ENCODE results near the gene CCDC117.
"Not testable (repeated sequence)": the region's sequence is repeated elsewhere in the genome, so short reads cannot be mapped to it uniquely, and the experiment has no call there.

CCDC117 gene

DNA sequence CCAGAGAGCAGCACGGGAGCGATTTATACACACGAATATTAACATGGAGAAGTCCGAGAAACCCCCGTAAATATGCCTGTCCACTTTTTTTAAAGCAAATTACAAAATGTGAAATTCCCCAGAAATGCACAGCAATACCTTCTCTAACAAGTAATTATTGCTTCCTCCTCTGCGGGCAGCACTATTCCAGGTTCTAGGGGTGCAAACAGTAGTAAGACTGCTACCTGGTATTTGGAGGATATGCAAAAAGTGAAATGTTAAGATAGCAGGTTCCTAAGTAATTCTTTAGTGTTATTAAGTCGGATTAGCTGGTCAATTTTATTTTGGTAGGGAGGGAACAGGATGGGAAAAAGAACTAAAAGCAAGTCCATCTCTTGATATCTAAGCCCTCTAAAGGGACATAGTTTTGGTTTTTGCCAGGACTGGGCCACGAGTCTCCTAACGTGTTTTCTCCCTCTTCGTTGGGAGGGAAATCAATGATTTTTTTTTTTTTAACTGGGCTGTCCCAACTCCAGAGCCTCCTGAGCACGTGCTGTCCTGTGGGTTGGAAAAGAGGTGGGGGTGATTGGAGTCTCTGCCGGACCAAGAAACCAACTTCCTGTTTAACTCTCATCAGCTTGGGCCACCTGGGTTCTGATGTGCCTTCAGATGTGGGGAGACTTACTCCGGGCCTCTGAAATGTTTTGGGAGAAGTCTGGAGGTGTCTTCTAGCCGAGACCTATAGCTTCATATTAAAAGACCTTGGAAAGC, 29.5 kb downstream of the CCDC117 start:
- DNase-seq (ENCODE audit: low spot score): no peak

DNA sequence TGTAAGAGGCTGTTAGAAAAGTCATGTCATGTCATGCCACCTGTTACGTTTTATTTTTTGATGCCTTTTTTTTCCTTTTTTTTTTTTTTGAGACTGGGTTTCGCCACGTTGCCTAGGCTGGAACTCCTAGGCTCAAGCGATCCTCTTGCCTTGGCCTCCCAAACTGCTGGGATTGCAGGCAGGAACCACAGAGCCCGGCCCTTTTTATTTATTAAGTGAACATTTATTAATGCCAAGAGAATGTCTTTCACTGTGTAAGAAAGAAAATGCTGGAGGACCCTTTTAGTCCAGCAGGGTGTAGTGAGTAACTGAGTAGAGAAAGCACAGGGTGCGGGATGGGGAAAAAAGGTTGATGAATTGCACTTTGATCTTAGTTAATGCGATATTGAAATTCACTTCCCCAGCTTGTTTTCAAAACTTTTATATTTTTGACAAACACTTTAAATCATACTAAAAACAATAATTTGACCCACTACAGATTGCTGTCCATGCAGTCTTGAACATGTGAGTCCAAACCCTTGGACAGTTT, 30.2 kb downstream of the CCDC117 start:
- no peak for DNase-seq (ENCODE audit: low spot score)

DNA sequence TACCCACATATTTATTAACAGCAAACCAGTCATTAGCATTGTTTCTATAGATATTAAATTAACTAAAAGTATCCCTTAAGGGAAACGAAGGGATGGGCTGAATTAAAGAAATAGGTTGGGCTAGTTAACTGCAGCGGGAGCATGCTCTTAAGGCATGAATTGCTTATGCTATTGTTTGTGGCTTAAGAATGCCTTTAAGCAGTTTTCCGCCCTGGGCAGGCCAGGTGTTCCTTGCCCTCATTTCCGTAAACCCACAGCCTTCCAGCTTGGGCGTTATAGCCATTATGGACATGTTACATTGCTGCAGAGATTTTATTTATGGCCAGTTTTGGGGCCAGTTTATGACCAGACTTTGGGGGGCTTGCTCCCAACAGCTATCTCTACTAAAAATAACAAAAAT, 32.9 kb downstream of the CCDC117 start:
- not testable (repeated sequence) for DNase-seq (ENCODE audit: low spot score)

DNA sequence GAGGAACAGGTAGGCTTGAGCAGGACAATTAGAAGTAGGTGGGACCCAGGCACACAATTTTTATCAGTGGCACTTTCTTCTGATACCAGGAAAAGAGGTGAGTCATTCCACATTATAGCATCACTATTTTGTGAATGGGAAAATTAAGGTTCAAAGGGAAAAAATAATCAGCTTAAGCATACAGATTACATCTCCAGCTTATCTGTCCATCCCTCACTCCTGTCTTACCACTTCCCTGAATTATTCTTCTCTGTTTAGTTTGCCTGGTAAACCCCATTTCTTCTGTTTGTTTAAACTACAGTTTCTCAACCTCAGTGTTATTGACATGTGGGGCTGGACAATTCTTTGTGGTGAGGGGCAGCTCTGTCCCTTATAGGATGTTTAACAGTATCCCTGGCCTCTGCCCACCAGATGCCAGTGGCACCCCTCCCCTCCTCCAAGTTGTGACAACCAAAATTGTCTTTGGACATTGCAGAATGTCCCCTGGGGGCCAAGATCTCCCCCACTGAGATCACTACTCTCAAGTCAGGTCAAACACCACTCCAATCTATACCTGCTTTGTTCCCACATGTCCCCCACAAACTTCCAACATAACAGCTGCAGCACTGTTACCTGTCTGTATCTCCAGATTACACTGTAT, 36.3 kb downstream of the CCDC117 start:
- no peak for DNase-seq (ENCODE audit: low spot score)

DNA sequence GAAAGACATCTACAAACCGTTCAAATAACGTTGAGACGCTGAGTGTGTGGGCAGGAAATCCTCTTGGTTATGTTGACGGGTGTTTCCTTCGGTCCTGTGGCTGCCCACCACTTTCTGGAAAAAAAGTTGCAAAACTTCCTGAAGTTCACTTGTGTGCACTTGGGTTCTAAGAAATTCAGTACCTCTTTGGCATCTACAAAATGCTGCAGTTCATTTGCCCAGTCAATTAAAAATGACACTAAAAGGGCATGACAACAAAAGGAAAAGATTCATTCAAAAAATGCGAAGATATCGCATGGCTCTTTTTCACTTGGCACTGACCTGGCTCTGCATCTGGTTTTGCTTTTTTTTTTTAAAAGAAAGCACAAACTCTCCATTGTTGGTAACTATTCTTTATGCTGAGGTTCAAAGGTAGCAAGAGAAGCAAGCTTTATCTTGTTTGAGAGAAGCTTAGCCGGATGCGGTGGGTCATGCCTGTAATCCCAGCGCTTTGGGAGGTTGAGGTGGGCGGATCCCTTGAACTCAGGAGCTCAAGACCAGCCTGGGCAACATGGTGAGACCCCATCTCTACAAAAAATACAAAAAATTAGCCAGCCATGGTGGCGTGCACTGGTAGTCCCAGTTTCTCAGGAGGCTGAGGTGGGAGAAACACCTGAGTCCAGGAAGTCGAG, 38.5 kb downstream of the CCDC117 start:
- no peak for DNase-seq (ENCODE audit: low spot score)

DNA sequence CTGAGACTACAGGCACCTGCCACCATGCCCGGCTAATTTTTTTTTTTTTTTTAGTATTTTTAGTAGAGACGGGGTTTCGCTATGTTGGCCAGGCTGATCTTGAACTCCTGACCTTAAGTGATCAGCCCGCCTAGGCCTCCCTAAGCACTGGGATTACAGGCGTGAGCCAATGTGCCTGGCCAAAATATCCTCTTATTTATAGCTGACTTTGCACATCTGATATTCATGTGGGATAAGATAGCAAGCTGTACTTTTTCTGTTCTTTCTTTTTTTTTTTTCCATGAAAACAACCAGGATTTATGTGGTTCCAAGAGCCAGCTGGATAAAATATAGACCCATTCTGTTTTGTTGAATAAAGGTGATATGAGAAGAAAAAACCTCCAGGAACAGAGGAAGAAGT, 40.0 kb downstream of the CCDC117 start:
- no peak for DNase-seq (ENCODE audit: low spot score)

DNA sequence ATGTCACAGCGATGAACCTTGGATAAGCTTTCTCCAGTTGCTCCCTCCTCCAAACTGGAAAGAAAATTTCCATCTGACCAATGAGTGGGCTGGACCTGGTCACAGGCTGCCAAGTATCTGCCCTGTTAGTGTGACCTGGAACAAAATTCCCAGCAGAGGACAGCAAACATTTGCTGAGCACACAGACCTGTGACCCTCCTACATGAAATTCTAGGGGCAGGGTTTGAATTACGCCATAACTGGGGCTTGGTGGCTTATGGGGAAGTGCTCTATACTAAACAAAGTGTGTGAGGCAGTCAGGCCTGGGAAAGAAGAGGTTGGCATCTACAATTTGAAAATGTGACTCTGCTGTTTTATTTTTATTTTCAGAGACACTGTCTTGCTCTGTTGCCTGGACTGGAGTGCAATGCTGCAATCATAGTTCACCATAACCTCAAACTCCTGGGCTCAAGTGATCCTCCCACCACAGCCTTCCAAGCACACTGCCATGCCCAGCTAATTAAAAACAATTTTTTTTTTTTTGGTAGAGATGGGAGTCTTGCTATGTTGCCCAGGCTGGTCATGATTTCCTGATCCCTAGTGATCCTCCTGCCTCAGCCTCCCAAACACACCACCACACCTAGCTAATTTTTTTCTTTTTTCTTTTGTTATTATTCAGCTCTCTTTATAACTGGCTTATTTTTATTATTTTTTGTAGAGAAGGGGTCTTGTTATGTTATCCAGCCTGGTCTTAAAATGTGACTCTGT, 41.5 kb downstream of the CCDC117 start:
- DNase-seq (ENCODE audit: low spot score): no peak

DNA sequence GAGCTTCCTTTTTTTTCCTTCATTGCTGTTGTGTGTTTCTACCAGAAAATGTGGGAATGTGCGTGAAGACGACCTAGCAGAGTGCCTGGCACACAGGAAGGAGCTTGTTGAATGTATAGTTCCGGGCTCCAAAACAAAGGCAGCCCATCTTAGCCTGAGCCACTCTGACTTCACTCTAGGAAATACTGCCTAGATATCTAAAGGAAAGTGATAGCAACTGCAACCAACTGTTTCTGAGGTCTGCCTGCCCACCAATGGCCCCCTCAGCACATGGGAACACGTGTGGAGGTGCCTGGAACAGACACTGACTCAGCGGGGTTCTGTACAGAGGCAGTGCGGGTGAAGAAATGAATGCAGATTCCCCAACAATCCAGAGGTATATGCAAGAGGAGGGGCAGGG, 42.6 kb downstream of the CCDC117 start:
- no peak for DNase-seq (ENCODE audit: low spot score)

DNA sequence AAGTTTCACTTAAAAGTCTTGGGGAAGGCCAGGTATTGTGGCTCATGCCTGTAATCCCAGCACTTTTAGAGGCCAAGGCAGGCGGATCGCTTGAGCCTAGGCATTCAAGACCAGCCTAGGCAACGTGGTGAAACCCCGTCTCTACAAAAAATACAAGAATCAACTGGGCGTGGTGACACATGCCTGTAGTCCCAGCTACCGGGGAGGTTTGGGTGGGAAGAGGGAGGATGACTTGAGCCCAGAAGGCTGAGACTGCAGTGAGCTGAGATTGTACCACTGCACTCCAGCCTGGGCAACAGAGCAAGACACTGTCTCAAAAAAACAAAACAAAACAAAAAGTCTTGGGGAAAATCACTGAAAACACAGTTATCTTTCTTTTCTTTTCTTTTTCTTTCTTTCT, 43.2 kb downstream of the CCDC117 start:
- DNase-seq (ENCODE audit: low spot score): no peak

DNA sequence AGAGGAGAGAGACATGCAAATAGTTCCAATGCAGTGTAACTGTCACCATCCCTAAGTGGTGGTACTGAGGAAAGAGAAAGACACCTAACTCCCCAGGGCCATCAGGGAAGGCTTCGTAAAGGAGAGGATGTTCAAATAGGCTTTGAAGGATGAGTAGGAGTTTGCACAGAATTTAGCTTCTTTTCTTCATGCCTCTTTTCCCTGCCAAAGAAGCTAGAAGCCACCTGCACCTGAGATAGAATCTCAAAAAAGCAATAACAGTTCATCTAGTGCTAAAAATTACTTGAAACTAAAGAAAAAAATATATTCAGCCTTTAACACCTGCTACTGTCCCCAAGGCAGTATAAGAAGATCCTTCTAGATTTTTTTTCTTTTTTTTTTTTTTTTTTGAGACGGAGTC, 44.6 kb downstream of the CCDC117 start:
- no peak for DNase-seq (ENCODE audit: low spot score)

DNA sequence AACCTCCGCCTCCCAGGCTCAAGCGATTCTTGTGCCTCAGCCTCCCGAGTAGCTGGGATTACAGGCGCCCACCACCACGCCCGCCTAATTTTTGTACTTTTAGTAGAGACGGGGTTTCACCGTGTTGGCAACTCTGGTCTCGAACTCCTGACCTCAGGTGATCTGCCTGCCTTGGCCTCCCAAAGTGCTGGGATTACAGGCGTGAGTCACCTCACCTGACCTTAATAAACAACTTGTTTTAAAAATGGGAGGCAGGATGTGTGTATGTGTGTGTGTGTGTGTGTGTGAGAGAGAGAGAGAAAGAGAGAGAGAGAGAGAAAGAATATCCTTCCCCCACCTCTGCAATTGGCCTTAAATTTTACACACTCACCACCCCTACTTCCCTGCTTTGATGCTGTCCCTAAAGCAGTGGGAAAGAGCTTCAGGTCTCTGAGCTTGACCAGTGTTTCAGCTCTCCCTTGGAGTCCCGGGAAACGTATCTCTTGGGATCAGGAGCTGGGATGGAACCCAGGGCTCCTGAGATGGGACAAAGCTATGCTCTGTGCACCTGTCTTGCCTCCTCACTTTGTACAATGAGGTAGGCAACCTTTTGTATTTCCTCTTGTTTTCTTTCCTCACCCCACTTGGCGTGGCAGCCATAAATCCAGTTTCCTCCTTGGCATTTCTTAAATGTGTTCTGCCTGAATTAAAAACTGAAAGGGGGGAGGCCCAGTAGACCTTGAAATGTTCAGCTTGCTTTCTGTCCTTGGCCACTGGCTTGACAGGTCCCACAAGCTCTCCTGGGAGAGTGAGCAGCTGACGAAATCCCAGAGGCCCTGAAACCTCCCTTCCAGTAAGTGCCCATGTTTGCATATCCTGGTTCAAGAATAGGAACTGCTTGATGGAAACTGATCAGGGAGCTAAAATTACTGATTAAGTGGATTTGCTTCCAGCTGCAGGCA, 45.7 kb downstream of the CCDC117 start:
- no peak for DNase-seq (ENCODE audit: low spot score)

DNA sequence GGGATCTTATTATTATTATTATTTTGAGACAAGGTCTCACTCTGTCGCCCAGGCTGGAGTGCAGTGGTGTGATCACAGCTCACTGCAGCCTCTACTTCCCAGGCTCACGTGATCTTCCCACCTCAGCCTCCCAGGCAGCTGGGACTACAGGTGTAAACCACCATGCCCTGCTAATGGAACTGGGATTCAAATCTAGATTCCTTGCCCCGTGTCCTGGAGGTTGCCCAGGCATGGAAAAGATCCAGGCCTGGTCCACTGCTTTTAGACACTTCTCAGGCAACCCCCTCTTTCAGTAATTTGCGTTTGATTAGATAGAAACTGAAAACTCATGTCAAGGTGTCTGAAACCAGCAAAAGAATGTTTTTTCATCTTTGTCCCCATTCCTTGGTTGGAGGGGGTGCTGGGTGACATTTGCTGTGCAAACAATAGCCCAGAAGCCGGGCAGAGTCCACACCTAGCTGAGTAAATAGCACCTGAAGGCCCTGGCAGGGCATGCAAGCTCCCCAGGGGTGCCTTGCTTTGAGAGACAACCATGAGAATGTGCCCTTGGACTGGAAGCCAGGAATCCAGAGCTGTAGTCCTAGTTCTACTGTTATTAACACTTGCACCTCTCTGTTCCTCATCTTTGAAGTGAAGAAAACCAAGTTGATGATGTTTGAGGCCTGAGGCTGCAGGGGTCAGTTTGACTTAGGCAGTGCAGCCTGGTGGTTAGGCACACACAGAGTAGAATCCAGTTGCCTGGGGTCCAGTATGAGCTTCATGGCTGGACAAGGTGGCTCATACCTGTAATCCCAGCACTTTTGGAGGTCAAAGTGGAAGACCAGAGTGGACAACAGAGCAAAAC, 47.0 kb downstream of the CCDC117 start:
- DNase-seq (ENCODE audit: low spot score): no peak

DNA sequence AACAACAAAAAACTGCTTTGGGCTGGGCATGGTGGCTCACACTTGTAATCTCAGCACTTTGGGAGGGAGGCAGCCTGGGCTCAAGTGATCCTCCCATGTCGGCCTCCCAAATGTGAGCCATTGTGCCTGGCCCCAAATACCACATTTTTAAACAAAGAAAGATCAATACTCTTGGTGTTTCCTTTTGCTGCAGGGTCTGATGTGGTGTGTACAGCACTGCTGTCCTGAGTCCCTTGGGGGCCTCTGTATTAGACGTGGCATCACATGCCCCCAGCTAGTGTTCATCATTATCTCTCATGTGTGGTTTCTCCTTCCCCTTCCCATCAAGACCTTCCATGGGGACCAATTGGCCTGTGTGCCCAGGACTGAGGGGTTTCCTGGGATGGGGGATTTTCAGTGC, 48.4 kb downstream of the CCDC117 start:
- no peak for DNase-seq (ENCODE audit: low spot score)

DNA sequence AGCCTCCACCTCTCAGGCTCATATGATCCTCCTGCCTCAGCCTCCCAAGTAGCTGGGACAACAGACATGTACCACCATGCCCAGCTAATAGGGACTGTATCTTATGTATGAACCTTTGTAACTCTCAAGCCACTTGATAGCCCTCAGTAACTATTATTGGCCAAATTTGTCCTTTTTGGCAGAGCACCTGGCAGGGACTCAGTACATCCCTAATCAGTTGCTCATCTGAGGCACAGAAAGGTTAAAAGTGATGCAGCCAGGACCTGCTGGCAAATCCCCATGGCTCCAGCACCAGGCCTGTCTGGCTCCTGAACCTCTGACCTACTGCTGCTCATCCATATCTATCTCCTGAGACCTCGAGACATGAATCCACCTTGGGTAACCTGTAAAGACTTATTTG, 49.0 kb downstream of the CCDC117 start:
- no peak for DNase-seq (ENCODE audit: low spot score)

DNA sequence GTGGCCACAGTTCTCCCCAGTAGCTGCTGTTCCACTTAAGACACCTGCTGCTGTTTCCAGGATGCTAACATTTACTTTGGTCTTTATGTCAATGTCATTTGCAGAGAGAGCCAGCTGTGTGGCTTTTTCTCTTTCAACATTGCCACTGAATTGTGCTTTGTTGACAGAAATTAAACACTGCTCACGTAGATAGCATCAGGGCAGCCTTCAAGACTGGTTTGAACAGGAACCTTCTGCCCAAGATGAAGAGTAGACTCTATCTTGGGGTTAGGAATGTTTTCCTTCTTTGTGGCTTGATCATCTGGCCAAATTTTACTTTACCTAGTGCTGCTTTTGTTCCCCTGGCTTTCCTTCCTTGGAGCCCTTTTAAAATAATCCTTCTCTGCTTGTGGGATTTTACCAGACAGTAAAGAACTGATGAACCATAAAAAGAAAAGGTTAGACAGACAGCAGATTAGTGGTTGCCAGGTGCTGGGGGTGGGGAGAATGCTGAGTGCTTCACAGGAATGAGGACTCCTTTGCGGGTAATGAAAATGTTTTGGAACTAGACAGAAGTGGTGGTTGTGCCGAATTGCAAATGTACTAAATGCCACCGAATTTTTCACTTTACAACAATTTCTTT, 50.5 kb downstream of the CCDC117 start:
- DNase-seq (ENCODE audit: low spot score): no peak

DNA sequence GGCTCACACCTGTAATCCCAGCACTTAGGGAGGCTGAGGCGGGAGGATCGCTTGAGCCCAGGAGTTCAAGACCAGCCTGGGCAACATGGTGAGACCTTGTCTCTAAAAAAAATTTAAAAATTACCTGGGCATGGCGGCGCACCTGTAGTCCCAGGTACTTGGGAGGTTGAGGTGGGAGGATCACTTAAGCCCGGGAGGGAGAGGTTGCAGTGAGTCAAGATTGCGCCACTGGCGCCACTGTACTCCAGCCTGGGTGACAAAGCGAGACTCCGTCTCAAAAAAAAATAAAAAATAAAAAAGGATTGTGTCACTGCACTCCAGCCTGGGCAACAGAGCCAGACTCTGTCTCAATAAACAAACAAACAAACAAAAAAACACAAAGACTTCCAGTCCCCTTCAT, 52.0 kb downstream of the CCDC117 start:
- not testable (repeated sequence) for DNase-seq (ENCODE audit: low spot score)

DNA sequence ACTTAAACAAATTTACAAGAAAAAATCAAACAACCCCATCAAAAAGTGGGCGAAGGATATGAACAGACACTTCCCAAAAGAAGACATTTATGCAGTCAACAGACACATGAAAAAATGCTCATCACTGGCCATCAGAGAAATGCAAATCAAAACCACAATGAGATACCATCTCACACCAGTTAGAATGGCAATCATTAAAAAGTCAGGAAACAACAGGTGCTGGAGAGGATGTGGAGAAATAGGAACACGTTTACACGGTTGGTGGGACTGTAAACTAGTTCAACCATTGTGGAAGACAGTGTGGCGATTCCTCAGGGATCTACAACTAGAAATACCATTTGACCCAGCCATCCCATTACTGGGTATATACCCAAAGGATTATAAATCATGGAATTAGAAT, 53.9 kb downstream of the CCDC117 start:
- not testable (repeated sequence) for DNase-seq (ENCODE audit: low spot score)

DNA sequence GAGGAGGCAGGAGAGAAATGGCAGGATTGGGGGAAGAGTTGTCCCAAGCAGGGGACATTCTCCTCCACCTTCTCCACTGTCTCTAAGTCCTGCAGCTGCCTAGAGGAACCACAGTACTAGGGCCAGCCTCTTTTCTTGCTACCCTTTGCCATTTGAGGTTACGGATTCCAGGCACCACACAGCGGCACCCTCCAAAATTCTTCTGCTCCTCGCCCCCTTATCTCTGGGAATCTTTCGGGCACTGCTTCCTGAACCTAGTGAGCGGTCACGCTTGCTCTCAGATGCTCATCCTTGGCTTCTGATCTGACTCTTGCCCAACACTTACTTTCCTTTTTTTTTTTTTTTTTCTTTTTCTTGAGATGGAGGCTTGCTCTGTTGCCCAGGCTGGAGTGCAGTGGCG, 54.4 kb downstream of the CCDC117 start:
- no peak for DNase-seq (ENCODE audit: low spot score)

DNA sequence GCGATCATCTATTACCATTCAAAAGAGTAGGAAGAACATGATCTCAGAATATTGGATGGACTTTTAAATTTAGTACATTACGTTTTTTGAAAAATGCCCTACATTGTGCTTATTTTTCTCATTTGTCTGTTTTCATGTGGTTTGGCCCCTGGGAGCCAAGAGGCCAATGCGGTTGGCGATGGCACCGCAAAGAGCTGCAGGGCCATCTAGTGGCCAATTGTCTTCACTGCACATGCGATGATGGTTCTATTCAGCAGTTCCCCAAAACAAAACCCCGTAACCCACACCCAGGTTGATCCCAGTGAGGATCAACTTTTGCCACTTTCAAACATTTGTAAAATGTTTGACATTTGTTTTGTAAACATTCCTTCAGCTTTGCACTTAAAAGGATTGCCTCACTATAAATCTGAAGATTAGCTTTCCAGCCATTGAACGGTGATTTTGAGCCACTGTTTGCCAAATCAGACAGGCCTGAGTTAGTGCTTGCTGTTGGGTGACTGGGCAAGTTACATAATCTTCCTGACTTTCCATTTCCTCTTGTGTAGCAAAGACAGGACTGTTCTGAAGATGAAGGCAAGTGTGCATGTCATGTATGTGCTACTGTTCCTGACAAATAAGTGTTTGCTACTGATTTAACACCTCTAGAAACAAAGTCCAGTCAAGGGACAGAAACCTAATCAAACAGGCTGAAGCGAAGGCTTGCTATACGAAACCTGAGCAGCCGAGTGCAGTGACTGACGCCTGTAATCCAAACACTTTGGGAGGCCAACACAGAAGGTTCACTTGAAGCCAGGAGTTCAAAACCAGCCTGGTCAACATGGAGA, 57.1 kb downstream of the CCDC117 start:
- DNase-seq (ENCODE audit: low spot score): peak; percentile 80
